ENCODE data around the gene GCN1.

GCN1 gene

DNA sequence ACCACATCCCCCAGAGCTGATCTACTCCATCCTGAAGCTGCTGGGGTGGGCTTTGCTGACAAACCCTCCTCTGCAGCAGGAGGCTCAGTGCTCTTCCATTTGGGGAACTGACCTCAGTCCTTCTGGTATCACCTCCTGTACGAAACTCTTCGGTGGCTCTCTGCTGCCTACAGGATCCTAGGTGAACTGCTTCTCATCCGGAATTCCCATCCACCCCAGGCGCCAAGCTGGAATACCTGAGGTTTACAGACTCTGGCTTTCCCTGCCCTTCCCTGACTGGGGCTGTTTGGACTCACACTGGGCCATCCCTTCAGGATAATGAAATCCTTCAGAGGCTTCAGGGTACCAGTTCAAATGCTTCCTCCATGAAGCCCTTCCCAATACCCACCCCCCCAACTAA is 26.2 kb downstream of the GCN1 start:
- H3K4me3 ChIP-seq, result no peak overlapping the region
- H3K27ac ChIP-seq, result peak overlapping the region; percentile 84; the same call in 1 of the 2 replicates
- TF ChIP-seq EZH2 (IDR thresholded peaks at IDR 0.05) (no peak), POLR2AphosphoS5 (IDR thresholded peaks at IDR 0.05; ENCODE audit: borderline replicate concordance, low read depth, low read length) (no peak), FOXP2 (optimal IDR thresholded peaks at IDR 0.05; ENCODE audit: control extremely low read depth, extremely low read length, insufficient read depth) (no peak)
- no peak overlapping the region for H3K9ac ChIP-seq (ENCODE audit: insufficient read length)
- H3K36me3 ChIP-seq (ENCODE audit: insufficient read depth, low read length), result peaks cover 67% of the 10 kb centered on the region
- DNase-seq (ENCODE audit: low read depth, low spot score), result no peak
- no peaks in the 10 kb centered on the region for H3K9me3 ChIP-seq (ENCODE audit: low read depth, low read length)

DNA sequence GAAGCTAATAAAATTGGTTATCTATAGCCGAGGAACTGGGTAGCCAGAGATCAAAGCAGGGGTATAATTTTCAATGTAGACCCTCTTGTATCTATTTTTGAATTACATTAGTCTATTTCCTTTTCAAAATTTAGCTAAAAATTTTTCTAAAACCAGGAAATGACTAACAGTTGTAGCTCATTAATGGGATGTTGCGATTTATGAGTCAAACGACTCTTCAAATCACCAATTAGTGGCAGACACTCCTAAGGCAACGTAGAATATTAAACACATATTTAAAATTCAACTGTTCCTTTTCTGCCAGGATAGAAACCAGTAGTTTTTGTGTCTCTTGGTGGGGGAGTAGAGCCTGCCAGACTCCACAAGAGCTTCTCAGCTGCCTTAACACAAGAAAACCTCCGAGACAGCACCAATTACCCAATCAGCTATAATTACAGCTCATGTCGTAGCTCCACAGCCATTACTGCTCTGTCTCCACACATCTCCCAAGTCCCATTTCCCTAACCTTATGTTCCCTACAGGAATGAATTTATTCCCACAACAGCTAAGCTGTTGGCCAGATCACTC is 26.9 kb downstream of the GCN1 start:
- H3K9ac ChIP-seq (ENCODE audit: insufficient read length), result no peak overlapping the region
- DNase-seq (ENCODE audit: low read depth, low spot score), result peak; percentile 20
- peaks cover 67% of the 10 kb centered on the region for H3K36me3 ChIP-seq (ENCODE audit: insufficient read depth, low read length)
- H3K27ac ChIP-seq, result peak overlapping the region; percentile 84
- no peaks in the 10 kb centered on the region for H3K9me3 ChIP-seq (ENCODE audit: low read depth, low read length)
- H3K4me3 ChIP-seq, result no peak overlapping the region
- no peak for TF ChIP-seq FOXP2 (optimal IDR thresholded peaks at IDR 0.05; ENCODE audit: control extremely low read depth, extremely low read length, insufficient read depth)

DNA sequence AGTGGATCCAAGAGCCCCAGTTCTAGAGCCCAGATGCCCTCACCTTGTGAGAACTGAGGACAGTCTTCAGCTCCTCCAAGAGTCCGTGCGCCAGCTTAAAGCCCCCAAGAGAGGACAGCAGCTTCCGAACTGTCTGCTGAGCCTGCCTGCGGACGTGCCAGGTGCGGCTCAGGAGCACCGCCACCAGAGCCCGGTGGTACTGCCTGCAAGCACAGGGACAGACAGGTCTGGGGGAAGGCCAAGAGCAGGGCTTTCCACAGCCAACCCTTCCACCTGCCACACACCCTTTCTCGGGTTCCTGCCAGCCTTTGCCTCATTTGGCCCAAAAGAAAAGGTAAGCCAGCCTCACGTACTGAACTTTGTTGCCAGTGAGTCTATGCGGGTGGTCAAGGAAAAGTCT is 30.2 kb downstream of the GCN1 start:
- Histone ChIP-seq H3K9ac (ENCODE audit: insufficient read length) (no peak overlapping the region), H3K27ac (no peak overlapping the region), H3K9me3 (ENCODE audit: low read depth, low read length) (no peaks in the 10 kb centered on the region), H3K4me3 (no peak overlapping the region), H3K36me3 (ENCODE audit: insufficient read depth, low read length) (peaks cover 76% of the 10 kb centered on the region)
- no peak for DNase-seq (ENCODE audit: low read depth, low spot score)
- no peak for TF ChIP-seq POLR2AphosphoS5 (IDR thresholded peaks at IDR 0.05; ENCODE audit: borderline replicate concordance, low read depth, low read length)
- no peak for TF ChIP-seq FOXP2 (optimal IDR thresholded peaks at IDR 0.05; ENCODE audit: control extremely low read depth, extremely low read length, insufficient read depth)
- TF ChIP-seq EZH2 (IDR thresholded peaks at IDR 0.05), result no peak

DNA sequence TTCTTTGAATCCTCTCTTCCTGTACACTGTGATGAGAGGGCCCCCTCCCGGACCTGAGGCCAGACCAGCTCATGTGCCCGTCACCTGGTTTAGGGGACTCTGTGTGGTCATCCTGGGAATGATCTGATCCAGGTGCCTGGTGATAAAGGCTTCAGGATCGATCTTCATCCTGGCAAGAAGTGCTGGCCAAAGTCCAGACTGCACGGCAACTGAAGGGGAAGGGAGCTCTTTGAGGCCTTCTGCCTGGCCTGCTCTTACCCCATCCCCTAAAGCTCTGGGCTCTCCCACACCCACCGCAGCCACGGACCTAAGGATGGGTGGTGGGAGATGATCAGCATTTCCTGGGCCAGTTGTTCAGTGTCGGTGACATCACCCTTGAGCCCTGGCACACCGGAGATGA is 31.8 kb downstream of the GCN1 start:
- TF ChIP-seq POLR2AphosphoS5 (IDR thresholded peaks at IDR 0.05; ENCODE audit: borderline replicate concordance, low read depth, low read length) (no peak), EZH2 (IDR thresholded peaks at IDR 0.05) (no peak), FOXP2 (optimal IDR thresholded peaks at IDR 0.05; ENCODE audit: control extremely low read depth, extremely low read length, insufficient read depth) (no peak)
- no peak overlapping the region for H3K27ac ChIP-seq
- no peak overlapping the region for H3K9ac ChIP-seq (ENCODE audit: insufficient read length)
- no peak overlapping the region for H3K4me3 ChIP-seq
- peaks cover 77% of the 10 kb centered on the region for H3K36me3 ChIP-seq (ENCODE audit: insufficient read depth, low read length)
- no peak for DNase-seq (ENCODE audit: low read depth, low spot score)
- no peaks in the 10 kb centered on the region for H3K9me3 ChIP-seq (ENCODE audit: low read depth, low read length)

DNA sequence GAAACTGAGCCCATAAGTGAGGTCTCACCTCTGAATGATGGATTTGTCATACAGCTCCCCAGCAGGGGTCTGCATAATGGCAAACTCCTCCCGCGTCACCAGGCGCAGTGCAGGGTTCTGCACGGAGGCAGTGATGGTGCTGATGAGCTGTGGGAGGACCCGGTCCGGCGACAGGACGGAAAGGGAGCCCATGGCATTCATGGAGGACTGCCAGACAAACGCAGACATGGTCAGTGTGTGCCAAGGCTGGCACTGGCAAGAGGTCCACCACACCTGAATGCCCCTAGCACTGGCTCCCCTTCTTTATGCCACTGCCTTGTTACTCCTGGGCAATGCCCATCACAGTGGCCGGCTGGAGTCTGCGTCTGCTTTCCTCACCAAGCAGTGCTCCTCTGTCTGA is 32.7 kb downstream of the GCN1 start:
- no peak for DNase-seq (ENCODE audit: low read depth, low spot score)
- H3K4me3 ChIP-seq, result no peak overlapping the region
- no peak overlapping the region for H3K9ac ChIP-seq (ENCODE audit: insufficient read length)
- no peak overlapping the region for H3K27ac ChIP-seq
- peaks cover 77% of the 10 kb centered on the region for H3K36me3 ChIP-seq (ENCODE audit: insufficient read depth, low read length)
- H3K9me3 ChIP-seq (ENCODE audit: low read depth, low read length), result no peaks in the 10 kb centered on the region
- TF ChIP-seq FOXP2 (optimal IDR thresholded peaks at IDR 0.05; ENCODE audit: control extremely low read depth, extremely low read length, insufficient read depth) (no peak), EZH2 (IDR thresholded peaks at IDR 0.05) (no peak), POLR2AphosphoS5 (IDR thresholded peaks at IDR 0.05; ENCODE audit: borderline replicate concordance, low read depth, low read length) (no peak)

DNA sequence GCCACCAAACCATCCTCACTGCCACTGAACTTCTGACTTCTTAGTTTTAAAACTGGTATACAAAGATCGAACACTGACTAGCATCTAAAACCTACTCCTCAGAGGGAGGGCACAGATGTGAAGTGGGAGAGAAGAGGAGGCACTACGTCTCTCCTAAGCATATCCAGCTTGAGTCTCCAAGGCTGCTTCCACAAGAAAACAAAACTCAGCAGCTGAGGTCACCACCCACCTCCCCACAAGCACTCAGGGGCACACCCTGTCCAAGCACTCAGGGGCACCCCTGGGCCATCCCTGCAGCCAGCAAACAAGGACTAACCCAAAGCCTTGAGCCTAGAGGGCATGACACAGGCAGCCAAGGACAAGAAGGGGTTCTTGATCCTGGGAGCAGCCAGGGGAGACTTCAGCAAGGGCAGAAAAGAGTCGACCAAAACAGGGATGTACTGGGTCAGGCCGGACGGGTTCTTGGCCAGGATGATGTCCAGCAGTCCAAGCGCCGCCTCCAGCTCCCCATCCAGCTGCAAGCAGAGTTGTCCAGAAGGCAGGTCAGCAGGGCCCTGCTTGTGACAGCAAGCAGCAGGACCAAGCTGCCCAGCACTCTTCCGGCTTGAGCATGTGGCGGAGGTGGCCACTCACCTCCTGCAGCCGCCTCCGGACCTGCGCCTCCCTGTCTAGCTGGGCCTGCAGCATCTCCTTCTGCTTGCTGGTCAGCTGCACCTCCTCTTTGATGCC is 34.8 kb downstream of the GCN1 start:
- Histone ChIP-seq H3K27ac (no peak overlapping the region), H3K9ac (ENCODE audit: insufficient read length) (no peak overlapping the region), H3K4me3 (no peak overlapping the region), H3K36me3 (ENCODE audit: insufficient read depth, low read length) (peaks cover 98% of the 10 kb centered on the region), H3K9me3 (ENCODE audit: low read depth, low read length) (no peaks in the 10 kb centered on the region)
- TF ChIP-seq POLR2AphosphoS5 (IDR thresholded peaks at IDR 0.05; ENCODE audit: borderline replicate concordance, low read depth, low read length) (no peak), FOXP2 (optimal IDR thresholded peaks at IDR 0.05; ENCODE audit: control extremely low read depth, extremely low read length, insufficient read depth) (no peak), EZH2 (IDR thresholded peaks at IDR 0.05) (no peak)
- no peak for DNase-seq (ENCODE audit: low read depth, low spot score)

DNA sequence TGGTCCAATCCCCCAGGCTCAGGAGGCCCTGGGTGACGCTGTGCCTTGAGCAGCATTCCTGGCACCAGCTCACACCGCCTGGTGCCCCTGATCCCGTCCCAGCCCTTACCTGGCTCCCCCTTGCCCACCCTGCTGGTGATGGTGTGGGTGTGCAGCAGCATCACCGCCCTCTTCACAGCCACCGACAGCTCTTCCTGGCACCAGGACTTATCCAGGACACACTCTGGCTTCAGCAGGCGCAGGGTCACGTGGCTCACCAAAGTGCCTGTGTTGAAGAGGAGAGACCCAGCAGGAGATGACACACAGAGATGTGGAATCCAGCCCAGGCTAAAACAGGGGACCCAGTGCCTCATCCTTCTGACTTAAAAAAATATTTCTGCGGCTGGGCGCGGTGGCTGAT is 36.2 kb downstream of the GCN1 start:
- Histone ChIP-seq H3K4me3 (no peak overlapping the region), H3K9me3 (ENCODE audit: low read depth, low read length) (no peaks in the 10 kb centered on the region), H3K36me3 (ENCODE audit: insufficient read depth, low read length) (peaks cover 98% of the 10 kb centered on the region), H3K27ac (no peak overlapping the region), H3K9ac (ENCODE audit: insufficient read length) (no peak overlapping the region)
- TF ChIP-seq POLR2AphosphoS5 (IDR thresholded peaks at IDR 0.05; ENCODE audit: borderline replicate concordance, low read depth, low read length), result no peak
- no peak for TF ChIP-seq EZH2 (IDR thresholded peaks at IDR 0.05)
- no peak for TF ChIP-seq FOXP2 (optimal IDR thresholded peaks at IDR 0.05; ENCODE audit: control extremely low read depth, extremely low read length, insufficient read depth)
- no peak for DNase-seq (ENCODE audit: low read depth, low spot score)

DNA sequence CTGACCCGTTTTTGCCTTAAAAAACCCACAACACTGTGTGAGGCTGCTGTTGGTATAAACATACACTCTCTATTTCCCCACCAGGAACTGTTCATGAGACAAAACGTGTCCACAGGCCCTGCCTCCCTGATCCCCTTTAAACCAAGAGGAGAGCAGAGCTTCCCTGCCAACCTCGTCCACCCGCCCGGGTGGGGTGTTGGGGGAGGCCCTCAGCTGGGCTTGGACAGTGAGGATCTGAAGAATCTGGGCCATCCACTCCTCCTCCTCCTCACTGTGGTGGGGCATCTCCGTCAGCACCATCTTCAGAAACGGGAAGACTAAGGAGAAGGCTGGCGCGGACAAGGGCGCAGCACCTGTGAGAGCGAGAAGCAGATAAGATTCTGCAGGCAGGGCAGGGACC is 36.8 kb downstream of the GCN1 start:
- no peak overlapping the region for H3K27ac ChIP-seq
- peaks cover 97% of the 10 kb centered on the region for H3K36me3 ChIP-seq (ENCODE audit: insufficient read depth, low read length)
- H3K4me3 ChIP-seq, result no peak overlapping the region
- no peak overlapping the region for H3K9ac ChIP-seq (ENCODE audit: insufficient read length)
- DNase-seq (ENCODE audit: low read depth, low spot score), result no peak
- no peaks in the 10 kb centered on the region for H3K9me3 ChIP-seq (ENCODE audit: low read depth, low read length)
- TF ChIP-seq FOXP2 (optimal IDR thresholded peaks at IDR 0.05; ENCODE audit: control extremely low read depth, extremely low read length, insufficient read depth) (no peak), POLR2AphosphoS5 (IDR thresholded peaks at IDR 0.05; ENCODE audit: borderline replicate concordance, low read depth, low read length) (no peak), EZH2 (IDR thresholded peaks at IDR 0.05) (no peak)

All from SK-N-MC (cell line).